H9 (cell line): ENCODE data around the gene POLD3. TPM values are rescaled to one million over a fixed set of nuclear protein-coding genes. Genes with fewer than 3 reads are reported as not detected.

Experiments used
- DNase-seq: peaks from one replicate; pipeline ENCODE4 v3.0.0-alpha.2; 2017
- H2AFZ ChIP-seq: one replicate; pipeline ENCODE4 v1.6.1; 2013; ENCODE audit warnings: mild to moderate bottlenecking, low read length, control low read depth, moderate library complexity
- H2AK5ac ChIP-seq: 2 replicates; pipeline ENCODE4 v1.6.1; 2013; ENCODE audit warnings: low read length, control low read depth, mixed read lengths; ENCODE audit not compliant: insufficient read length
- H2BK120ac ChIP-seq: one replicate; pipeline ENCODE4 v1.6.1; 2013; ENCODE audit warnings: low read depth, mild to moderate bottlenecking, low read length, control low read depth, inconsistent platforms; ENCODE audit not compliant: poor library complexity, severe bottlenecking
- H2BK12ac ChIP-seq: 2 replicates; pipeline ENCODE4 v1.6.1; 2013; ENCODE audit warnings: low read length, control low read depth, mixed read lengths, low read depth; ENCODE audit not compliant: insufficient read length
- H2BK15ac ChIP-seq: 2 replicates; pipeline ENCODE4 v1.6.1; 2013; ENCODE audit warnings: low read depth, low read length, control low read depth
- H2BK20ac ChIP-seq: one replicate; pipeline ENCODE4 v1.6.1; 2013; ENCODE audit warnings: low read depth, mild to moderate bottlenecking, low read length, control low read depth, inconsistent platforms; ENCODE audit not compliant: poor library complexity, severe bottlenecking
- H2BK5ac ChIP-seq: 2 replicates; pipeline ENCODE4 v1.6.1; 2013; ENCODE audit warnings: low read length, control low read depth, mixed read lengths; ENCODE audit not compliant: insufficient read length
- H3K14ac ChIP-seq: 2 replicates; pipeline ENCODE4 v1.6.1; 2013; ENCODE audit warnings: low read length, control low read depth; ENCODE audit not compliant: insufficient read depth
- H3K18ac ChIP-seq: 2 replicates; pipeline ENCODE4 v1.6.1; 2013; ENCODE audit warnings: low read depth, mild to moderate bottlenecking, mixed read lengths, low read length, control low read depth; ENCODE audit not compliant: insufficient read length
- H3K23ac ChIP-seq: 2 replicates; pipeline ENCODE4 v1.6.1; 2013; ENCODE audit warnings: low read length, control low read depth, mixed read lengths, low read depth; ENCODE audit not compliant: insufficient read length
- H3K23me2 ChIP-seq: 2 replicates; pipeline ENCODE4 v1.6.1; 2013; ENCODE audit warnings: low read depth, mild to moderate bottlenecking, mixed read lengths, low read length, control low read depth; ENCODE audit not compliant: insufficient read length, poor library complexity, severe bottlenecking
- H3K27ac ChIP-seq: 2 replicates; pipeline ENCODE4 v1.5.1; 2013; ENCODE audit warnings: low read length, control low read depth, mixed read lengths, low read depth; ENCODE audit not compliant: insufficient read length
- H3K27me3 ChIP-seq: 2 replicates; pipeline ENCODE4 v1.6.1; 2013; ENCODE audit warnings: low read length, control low read depth, inconsistent platforms; ENCODE audit not compliant: insufficient read depth
- H3K4ac ChIP-seq: 2 replicates; pipeline ENCODE4 v1.6.1; 2013; ENCODE audit warnings: low read depth, mild to moderate bottlenecking, control low read depth, inconsistent platforms, low read length, moderate library complexity
- H3K4me1 ChIP-seq: 2 replicates; pipeline ENCODE4 v1.6.1; 2013; ENCODE audit warnings: low read length, control low read depth, inconsistent platforms; ENCODE audit not compliant: insufficient read depth
- H3K4me2 ChIP-seq: 2 replicates; pipeline ENCODE4 v1.6.1; 2013; ENCODE audit warnings: low read length, control low read depth, mixed read lengths; ENCODE audit not compliant: insufficient read length, insufficient read depth
- H3K56ac ChIP-seq: 2 replicates; pipeline ENCODE4 v1.6.1; 2013; ENCODE audit warnings: low read depth, mild to moderate bottlenecking, mixed read lengths, low read length, control low read depth; ENCODE audit not compliant: insufficient read length
- H3K79me1 ChIP-seq: 2 replicates; pipeline ENCODE4 v1.6.1; 2013; ENCODE audit warnings: low read depth, mild to moderate bottlenecking, moderate library complexity, low read length, control low read depth, inconsistent platforms; ENCODE audit not compliant: insufficient read depth, poor library complexity, severe bottlenecking
- H3K79me2 ChIP-seq: 2 replicates; pipeline ENCODE4 v1.6.1; 2013; ENCODE audit warnings: low read length, control low read depth, inconsistent platforms; ENCODE audit not compliant: insufficient read depth
- H3K9ac ChIP-seq: 2 replicates; pipeline ENCODE4 v1.6.1; 2013; ENCODE audit warnings: low read length, control low read depth, mixed read lengths; ENCODE audit not compliant: insufficient read length; ENCODE audit errors: extremely low read depth
- H3K9me3 ChIP-seq: one replicate; pipeline ENCODE4 v1.6.1; 2013; ENCODE audit warnings: low read depth, low read length, inconsistent platforms; ENCODE audit not compliant: control insufficient read depth
- H3T11ph ChIP-seq: one replicate; pipeline ENCODE4 v1.6.1; 2013; ENCODE audit warnings: mild to moderate bottlenecking, low read length, control low read depth, inconsistent platforms
- H4K20me1 ChIP-seq: one replicate; pipeline ENCODE4 v1.6.1; 2013; ENCODE audit not compliant: control insufficient read depth, insufficient read length, insufficient read depth
- H4K5ac ChIP-seq: 2 replicates; pipeline ENCODE4 v1.6.1; 2013; ENCODE audit warnings: low read depth, mild to moderate bottlenecking, mixed read lengths, low read length, control low read depth; ENCODE audit not compliant: insufficient read length
- H4K8ac ChIP-seq: replicated peaks from 2 replicates; pipeline ENCODE4 v1.6.1; 2013; ENCODE audit warnings: low read length, control low read depth, mixed read lengths, low read depth; ENCODE audit not compliant: insufficient read length
- H4K91ac ChIP-seq: 2 replicates; pipeline ENCODE4 v1.6.1; 2013; ENCODE audit warnings: low read depth, mild to moderate bottlenecking, moderate library complexity, mixed read lengths, low read length, control low read depth; ENCODE audit not compliant: insufficient read length
- H3K27ac Mint-ChIP-seq, 3 experiments: 2 replicates in 2 of 3; 3 replicates in 1 of 3; pipeline ENCODE4 v1.8.0; 2020 to 2021; ENCODE audit warnings: mixed read lengths in 3 of 3, mild to moderate bottlenecking in 1 of 3, moderate library complexity in 1 of 3
- H3K27me3 Mint-ChIP-seq: 2 replicates; pipeline ENCODE4 v1.8.0; 2021; ENCODE audit warnings: low read depth, mild to moderate bottlenecking, moderate library complexity, mixed read lengths
- H3K36me3 Mint-ChIP-seq, 3 experiments: 2 replicates in 2 of 3; 3 replicates in 1 of 3; pipeline ENCODE4 v1.8.0; 2020 to 2021; ENCODE audit warnings: low read depth in 3 of 3, mixed read lengths in 3 of 3; ENCODE audit not compliant: insufficient read depth in 1 of 3
- H3K4me1 Mint-ChIP-seq, 2 experiments: 2 replicates each; pipeline ENCODE4 v1.8.0; 2020; ENCODE audit warnings: mixed read lengths in 2 of 2
- H3K4me3 Mint-ChIP-seq, 2 experiments: 2 replicates in 1 of 2; 3 replicates in 1 of 2; pipeline ENCODE4 v1.8.0; 2020 to 2021; ENCODE audit warnings: mild to moderate bottlenecking in 2 of 2, mixed read lengths in 2 of 2, moderate library complexity in 1 of 2
- H3K9me3 Mint-ChIP-seq, 2 experiments: 2 replicates in 1 of 2; 3 replicates in 1 of 2; pipeline ENCODE4 v1.8.0; 2020; ENCODE audit warnings: mild to moderate bottlenecking in 2 of 2, mixed read lengths in 2 of 2, moderate library complexity in 1 of 2
- WGBS: extraction: QIAGEN DNeasy Blood & Tissue Kit; methylation state at CpG from one replicate; pipeline ENCODE4 v1.1.7; 2013; ENCODE audit warnings: missing lambda C conversion rate, low lambda C conversion rate, mixed read lengths; ENCODE audit not compliant: insufficient read length; ENCODE audit errors: extremely low coverage; 5-methylcytosine and 5-hydroxymethylcytosine counted together
- total RNA-seq: library from RNA; stranded (reverse); gene quantifications from 2 replicates; pipeline ENCODE4 v1.2.1, GENCODE V29; 2021
- TF ChIP-seq, protein P1 (sequence below): fragments of 200-600 bp; sonication (generic); conservative IDR thresholded peaks from 3 replicates; pipeline ENCODE4 v1.8.0; 2021; ENCODE audit warnings: antibody characterized with exemption, mild to moderate bottlenecking

POLD3 gene
- total RNA-seq, 1 experiment from 2014 or later = 34.1 TPM

DNA sequence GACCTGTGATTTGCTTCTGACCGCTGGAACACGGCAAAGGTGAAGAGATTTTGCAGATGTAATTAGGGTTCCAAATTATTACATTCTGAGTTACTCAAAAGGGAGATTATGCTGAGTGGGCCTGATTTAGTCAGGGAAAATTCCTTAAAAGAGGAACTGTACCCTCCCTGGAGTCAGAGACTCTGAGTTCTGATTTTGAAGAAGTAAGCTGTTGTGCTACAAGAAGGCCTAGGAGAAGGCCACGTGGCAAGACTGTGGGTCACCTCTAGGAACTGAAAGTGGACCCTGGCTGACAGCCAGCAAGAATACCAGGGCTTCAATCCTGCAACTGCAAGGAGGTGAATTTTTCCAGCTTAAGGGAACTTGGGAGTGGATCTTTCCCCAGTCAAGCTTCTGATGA is 93.5 kb downstream of the POLD3 start:
- no peaks in the 10 kb centered on the region for H3K79me1 ChIP-seq
- no peak overlapping the region for H2BK15ac ChIP-seq
- no peaks in the 10 kb centered on the region for H4K20me1 ChIP-seq
- H2BK5ac ChIP-seq = no peak overlapping the region
- no peak overlapping the region for H2BK120ac ChIP-seq
- no peak overlapping the region for H2AFZ ChIP-seq
- no CpG with 5 or more reads among the region's 3 CpGs for WGBS
- Mint-ChIP-seq H3K9me3 (no peaks in the 10 kb centered on the region), H3K4me3 (no peak overlapping the region), H3K36me3 (no peaks in the 10 kb centered on the region; a peak in 1 of 7 replicates), H3K4me1 (peaks cover 11 to 19% of the 10 kb centered on the region in 2 experiments), H3K27ac (no peak overlapping the region), H3K27me3 (peaks cover 10% of the 10 kb centered on the region)
- H2AK5ac ChIP-seq = no peak overlapping the region
- no peak overlapping the region for H3K4ac ChIP-seq
- H3T11ph ChIP-seq = no peak overlapping the region
- TF ChIP-seq, protein P1, sequence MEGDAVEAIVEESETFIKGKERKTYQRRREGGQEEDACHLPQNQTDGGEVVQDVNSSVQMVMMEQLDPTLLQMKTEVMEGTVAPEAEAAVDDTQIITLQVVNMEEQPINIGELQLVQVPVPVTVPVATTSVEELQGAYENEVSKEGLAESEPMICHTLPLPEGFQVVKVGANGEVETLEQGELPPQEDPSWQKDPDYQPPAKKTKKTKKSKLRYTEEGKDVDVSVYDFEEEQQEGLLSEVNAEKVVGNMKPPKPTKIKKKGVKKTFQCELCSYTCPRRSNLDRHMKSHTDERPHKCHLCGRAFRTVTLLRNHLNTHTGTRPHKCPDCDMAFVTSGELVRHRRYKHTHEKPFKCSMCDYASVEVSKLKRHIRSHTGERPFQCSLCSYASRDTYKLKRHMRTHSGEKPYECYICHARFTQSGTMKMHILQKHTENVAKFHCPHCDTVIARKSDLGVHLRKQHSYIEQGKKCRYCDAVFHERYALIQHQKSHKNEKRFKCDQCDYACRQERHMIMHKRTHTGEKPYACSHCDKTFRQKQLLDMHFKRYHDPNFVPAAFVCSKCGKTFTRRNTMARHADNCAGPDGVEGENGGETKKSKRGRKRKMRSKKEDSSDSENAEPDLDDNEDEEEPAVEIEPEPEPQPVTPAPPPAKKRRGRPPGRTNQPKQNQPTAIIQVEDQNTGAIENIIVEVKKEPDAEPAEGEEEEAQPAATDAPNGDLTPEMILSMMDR = no peak
- H3K56ac ChIP-seq = no peak overlapping the region
- no peaks in the 10 kb centered on the region for H3K4me1 ChIP-seq
- H2BK20ac ChIP-seq = no peak overlapping the region
- no peaks in the 10 kb centered on the region for H3K23me2 ChIP-seq
- no peaks in the 10 kb centered on the region for H3K27me3 ChIP-seq
- no peak overlapping the region for H3K4me2 ChIP-seq
- DNase-seq = no peak
- H3K14ac ChIP-seq = no peak overlapping the region
- H3K9me3 ChIP-seq = no peaks in the 10 kb centered on the region
- H4K5ac ChIP-seq = no peak overlapping the region
- no peak overlapping the region for H4K8ac ChIP-seq
- no peaks in the 10 kb centered on the region for H3K79me2 ChIP-seq
- no peak overlapping the region for H3K27ac ChIP-seq
- H3K23ac ChIP-seq = no peak overlapping the region
- no peak overlapping the region for H3K9ac ChIP-seq
- no peak overlapping the region for H3K18ac ChIP-seq
- no peak overlapping the region for H4K91ac ChIP-seq
- no peak overlapping the region for H2BK12ac ChIP-seq
